Gastrocnemius medialis (tissue), 4 donors: ENCODE results near the gene HDGFL2. TPM values are rescaled to one million over a fixed set of nuclear protein-coding genes. Genes with fewer than 3 reads are reported as not detected.

Experiments used
- ATAC-seq, 2 donors: fragments of 150-250 bp; one replicate each; pipeline ENCODE4 v1.9.1; 2016
- DNase-seq, 2 donors: peaks; one replicate each; pipeline ENCODE4 v3.0.0-alpha.2; 2019
- H3K27ac ChIP-seq, 4 donors: fragments of 200-600 bp; sonication (generic); 1 replicate in 1 of 4; 2 replicates in 3 of 4; pipeline ENCODE4 v1.5.1; 2016 to 2018; ENCODE audit warnings: mild to moderate bottlenecking in 2 of 4, moderate library complexity in 1 of 4
- H3K27me3 ChIP-seq, 3 donors: fragments of 200-600 bp; sonication (generic) in 2 of 3; 1 replicate in 1 of 3; 2 replicates in 2 of 3; pipeline versions ENCODE4 v1.5.1 to v1.6.0; 2016 to 2019; ENCODE audit warnings: mild to moderate bottlenecking in 1 of 3, moderate library complexity in 1 of 3
- H3K36me3 ChIP-seq, 2 donors: fragments of 200-600 bp; sonication (generic) in 1 of 2; one replicate each; pipeline ENCODE4 v1.5.1; 2017 to 2018
- H3K4me1 ChIP-seq, 2 donors: fragments of 200-600 bp; sonication (generic) in 1 of 2; one replicate each; pipeline ENCODE4 v1.5.1; 2016 to 2017; ENCODE audit warnings: mild to moderate bottlenecking in 2 of 2
- H3K4me3 ChIP-seq, 4 donors: fragments of 200-600 bp; sonication (generic) in 3 of 4; 1 replicate in 1 of 4; 2 replicates in 3 of 4; pipeline ENCODE4 v1.5.1; 2016 to 2019; ENCODE audit warnings: mild to moderate bottlenecking in 2 of 4
- H3K9me3 ChIP-seq, 3 donors: fragments of 200-600 bp; sonication (generic) in 2 of 3; 1 replicate in 1 of 3; 2 replicates in 2 of 3; pipeline ENCODE4 v1.5.1; 2016 to 2019
- POLR2A ChIP-seq, 2 donors: fragments of 450-650 bp; IDR thresholded peaks; one replicate each; pipeline ENCODE4 v1.6.1; 2017; ENCODE audit warnings: antibody characterized with exemption in 2 of 2, mild to moderate bottlenecking in 2 of 2, moderate library complexity in 2 of 2
- in situ Hi-C, 4 donors: fragments of 200-750 bp; cut with MboI; loops; one replicate each; pipeline versions ENCODE4 v1.15.0 to v1.8.0; 2017; ENCODE audit warnings: low sequenced_read_pairs in 4 of 4
- intact Hi-C: fragments of 100-400 bp; cut with DNase I; formaldehyde crosslinking; loops from one replicate; pipeline ENCODE4 v1.15.1; 2023; ENCODE audit warnings: low total_unique reads
- total RNA-seq, 4 donors: library from RNA; depleted of rRNA; stranded (reverse); fragments of >200 nt; gene quantifications; one replicate each; pipeline versions ENCODE4 v1.1.0 to v1.2.3, GENCODE V29; 2016
- TF ChIP-seq, protein P1 (sequence below), 5 experiments: fragments of 450-650 bp in 3 of 5; fragments of 200-600 bp in 2 of 5; sonication (generic) in 2 of 5; IDR thresholded peaks in 4 of 5; conservative IDR thresholded peaks in 1 of 5; 1 replicate in 4 of 5; 2 replicates in 1 of 5; pipeline ENCODE4 v1.5.1; 2016 to 2019; ENCODE audit warnings: antibody characterized with exemption in 5 of 5, mild to moderate bottlenecking in 3 of 5, moderate library complexity in 3 of 5

HDGFL2 gene
- total RNA-seq, 4 donors from 2014 or later: 46.5 to 83.2 (median 56.1) TPM

DNA sequence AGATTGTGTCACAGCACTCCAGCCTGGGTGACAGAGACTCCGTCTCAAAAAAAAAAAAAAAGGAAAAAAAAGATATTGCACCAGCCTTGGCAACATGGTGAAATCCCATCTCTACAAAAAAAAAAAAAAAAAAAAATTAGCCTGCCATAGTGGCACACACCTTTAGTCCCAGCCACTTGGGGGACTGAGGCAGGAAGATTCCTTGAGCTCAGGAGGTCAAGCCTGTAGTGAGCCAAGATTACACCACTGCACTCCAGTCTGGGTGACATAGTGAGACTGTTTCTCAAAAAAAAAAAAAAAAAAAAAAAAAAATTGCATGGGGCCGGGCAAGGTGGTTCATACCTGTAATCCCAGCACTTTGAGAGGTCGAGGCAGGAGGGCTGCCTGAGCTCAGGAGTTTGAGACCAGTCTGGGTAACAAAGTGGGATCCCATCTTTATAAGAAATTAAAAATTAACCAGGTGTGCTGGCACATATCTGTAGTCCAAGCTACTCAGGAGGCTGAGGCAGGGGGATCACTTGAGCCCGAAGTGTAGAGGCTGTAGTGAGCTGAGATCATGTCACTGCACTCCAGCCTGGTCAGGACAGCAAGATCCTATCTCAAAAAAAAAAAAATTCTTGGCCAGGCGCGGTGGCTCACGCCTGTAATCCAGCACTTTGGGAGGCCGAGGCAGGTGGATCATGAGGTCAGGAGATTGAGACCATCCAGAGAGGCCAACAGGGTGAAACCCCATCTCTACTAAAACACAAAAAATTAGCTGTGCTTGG, 7.1 kb upstream of the HDGFL2 start:
- DNase-seq: no peak
- in situ Hi-C loops: no loop called here
- no peak for ATAC-seq

DNA sequence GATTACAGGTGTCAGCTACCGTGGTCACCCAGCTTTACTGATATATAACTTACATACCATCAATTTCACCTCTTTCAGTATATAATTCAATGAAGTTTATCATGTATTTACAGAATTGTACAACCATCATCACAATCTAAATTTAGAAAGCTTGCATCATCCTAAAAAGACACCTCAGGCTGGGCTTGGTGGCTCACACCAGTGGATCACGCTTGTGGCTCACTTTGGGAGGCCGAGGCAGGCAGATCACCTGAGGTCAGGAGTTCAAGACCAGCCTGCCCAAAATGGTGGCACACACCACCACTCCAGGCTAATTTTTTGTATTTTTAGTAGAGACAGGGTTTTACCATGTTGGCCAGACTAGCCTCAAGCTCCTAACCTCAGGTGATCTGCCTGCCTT, 4.3 kb upstream of the HDGFL2 start:
- Histone ChIP-seq H3K27me3 (no peaks in the 10 kb centered on the region), H3K4me1 (peaks cover 8% of the 10 kb centered on the region in 2 donors), H3K4me3 (no peak overlapping the region), H3K36me3 (no peaks in the 10 kb centered on the region), H3K27ac (no peak overlapping the region), H3K9me3 (no peaks in the 10 kb centered on the region)
- in situ Hi-C loops (no loop called here), intact Hi-C loops (no loop called here)
- no peak for ATAC-seq
- no peak for DNase-seq
- TF ChIP-seq, protein P1, sequence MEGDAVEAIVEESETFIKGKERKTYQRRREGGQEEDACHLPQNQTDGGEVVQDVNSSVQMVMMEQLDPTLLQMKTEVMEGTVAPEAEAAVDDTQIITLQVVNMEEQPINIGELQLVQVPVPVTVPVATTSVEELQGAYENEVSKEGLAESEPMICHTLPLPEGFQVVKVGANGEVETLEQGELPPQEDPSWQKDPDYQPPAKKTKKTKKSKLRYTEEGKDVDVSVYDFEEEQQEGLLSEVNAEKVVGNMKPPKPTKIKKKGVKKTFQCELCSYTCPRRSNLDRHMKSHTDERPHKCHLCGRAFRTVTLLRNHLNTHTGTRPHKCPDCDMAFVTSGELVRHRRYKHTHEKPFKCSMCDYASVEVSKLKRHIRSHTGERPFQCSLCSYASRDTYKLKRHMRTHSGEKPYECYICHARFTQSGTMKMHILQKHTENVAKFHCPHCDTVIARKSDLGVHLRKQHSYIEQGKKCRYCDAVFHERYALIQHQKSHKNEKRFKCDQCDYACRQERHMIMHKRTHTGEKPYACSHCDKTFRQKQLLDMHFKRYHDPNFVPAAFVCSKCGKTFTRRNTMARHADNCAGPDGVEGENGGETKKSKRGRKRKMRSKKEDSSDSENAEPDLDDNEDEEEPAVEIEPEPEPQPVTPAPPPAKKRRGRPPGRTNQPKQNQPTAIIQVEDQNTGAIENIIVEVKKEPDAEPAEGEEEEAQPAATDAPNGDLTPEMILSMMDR (IDR thresholded peaks at IDR 0.05 in 4 of 5, conservative IDR thresholded peaks at IDR 0.05 in 1 of 5): no peak
- TF ChIP-seq POLR2A (IDR thresholded peaks at IDR 0.05): no peak

More for the DNA sequence above, 7.1 kb upstream of the HDGFL2 start:
- H3K9me3 ChIP-seq: no peaks in the 10 kb centered on the region
- no peaks in the 10 kb centered on the region for H3K27me3 ChIP-seq
- H3K27ac ChIP-seq: no peak overlapping the region
- intact Hi-C loops: no loop called here
- H3K4me3 ChIP-seq: no peak overlapping the region
- no peaks in the 10 kb centered on the region for H3K4me1 ChIP-seq
- TF ChIP-seq, protein P1 (IDR thresholded peaks at IDR 0.05 in 4 of 5, conservative IDR thresholded peaks at IDR 0.05 in 1 of 5): no peak
- no peak for TF ChIP-seq POLR2A (IDR thresholded peaks at IDR 0.05)
- H3K36me3 ChIP-seq: no peaks in the 10 kb centered on the region

DNA sequence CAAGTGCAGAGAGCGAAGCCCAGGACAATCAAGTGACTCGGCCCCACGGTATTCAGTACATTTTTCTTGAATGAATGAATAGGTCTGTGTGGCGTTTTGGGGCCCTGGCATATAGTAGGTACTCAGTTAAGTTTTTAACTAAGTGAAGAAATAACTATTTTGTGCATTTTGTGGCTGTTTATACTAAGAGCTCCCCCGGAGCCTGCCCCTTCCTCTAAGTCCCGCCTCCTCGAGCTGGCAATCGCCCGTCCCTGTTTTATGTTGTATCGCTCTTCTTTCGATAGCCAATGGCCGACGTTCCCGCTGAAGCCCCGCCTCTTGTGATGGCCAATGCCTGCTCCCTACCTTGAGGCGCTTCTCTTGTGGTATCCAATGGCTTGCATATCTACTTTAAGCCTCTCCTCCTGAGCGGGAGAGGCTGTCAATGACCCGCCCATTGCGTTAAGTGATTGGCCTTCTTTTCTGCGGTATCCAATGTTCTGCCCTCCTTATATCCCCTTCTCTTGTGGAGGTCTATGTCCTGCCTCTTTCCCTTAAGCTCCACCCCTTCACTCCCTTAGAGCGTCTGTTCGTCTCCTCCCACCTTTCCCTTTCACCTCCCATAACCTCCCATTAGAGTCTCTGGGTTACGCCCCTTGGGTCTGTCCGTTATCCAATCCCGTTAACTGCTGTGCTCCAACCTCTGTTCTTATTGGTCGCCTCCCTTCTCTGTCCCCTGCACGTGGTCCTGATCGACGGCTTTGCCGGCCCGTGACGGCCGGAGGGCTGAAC, 509 bp upstream of the HDGFL2 start:
- intact Hi-C loops: loop anchor here (1.0 kb wide), 1 partner anchor 14 kb away; the partner anchor contains the start of gene UBXN6
- ATAC-seq: peak; percentile 96 to 97
- H3K36me3 ChIP-seq: no peaks in the 10 kb centered on the region
- peak; percentile 45 to 84 for TF ChIP-seq POLR2A (IDR thresholded peaks at IDR 0.05)
- TF ChIP-seq, protein P1 (IDR thresholded peaks at IDR 0.05 in 4 of 5, conservative IDR thresholded peaks at IDR 0.05 in 1 of 5): no peak
- DNase-seq: peak; percentile 99 to 100
- in situ Hi-C loops: no loop called here
- H3K27me3 ChIP-seq: no peaks in the 10 kb centered on the region
- peak overlapping the region; percentile 80 to 95 (median 90) for H3K27ac ChIP-seq
- no peaks in the 10 kb centered on the region for H3K9me3 ChIP-seq
- H3K4me3 ChIP-seq: peak overlapping the region; percentile 57 to 85 (median 76)
- H3K4me1 ChIP-seq: peaks cover 16 to 18% of the 10 kb centered on the region in 2 donors

DNA sequence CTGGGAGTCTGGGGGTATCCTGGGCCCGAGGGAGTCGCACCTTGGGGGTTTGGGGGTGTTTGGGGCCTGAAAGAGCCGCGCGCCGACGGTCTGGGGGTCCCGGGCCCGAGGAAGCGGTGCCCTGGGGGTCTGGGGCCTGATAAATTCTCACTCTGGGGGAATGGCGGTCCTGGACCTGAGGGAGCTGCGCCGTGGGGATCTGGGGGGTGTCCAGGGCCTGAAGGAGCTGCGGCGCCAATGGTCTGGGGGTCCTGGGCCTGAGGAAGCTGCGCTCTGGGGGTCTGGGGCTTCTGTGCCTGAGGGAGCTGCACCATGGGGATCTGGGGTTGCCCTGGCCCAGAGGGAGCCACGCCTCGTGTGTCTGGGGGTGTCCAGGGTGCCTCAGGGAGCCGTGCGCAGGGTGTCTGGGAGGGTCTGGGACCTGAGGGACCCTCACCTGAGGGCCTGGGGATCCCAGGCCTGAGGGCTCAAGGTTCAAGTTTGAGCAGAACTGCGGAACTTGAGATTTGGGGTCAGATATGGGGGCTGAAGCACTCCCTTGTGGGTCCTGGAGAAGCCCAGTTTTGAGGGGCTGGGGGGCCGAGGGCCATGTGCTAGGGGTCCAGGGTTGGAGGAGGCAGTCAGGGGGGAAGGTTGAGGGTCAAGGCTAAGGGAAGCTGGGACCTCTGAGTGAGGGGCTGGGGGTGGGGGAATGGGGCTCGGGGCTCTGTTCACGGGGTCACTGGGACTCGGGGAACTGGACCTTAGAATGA, 1.1 kb downstream of the HDGFL2 start:
- ATAC-seq (no peak), DNase-seq (no peak)
- Histone ChIP-seq H3K27ac (peak overlapping the region; percentile 72 to 95 (median 78)), H3K36me3 (peaks cover 0 to 12% of the 10 kb centered on the region in 2 donors), H3K4me1 (peaks cover 16 to 18% of the 10 kb centered on the region in 2 donors), H3K9me3 (no peaks in the 10 kb centered on the region), H3K27me3 (no peaks in the 10 kb centered on the region), H3K4me3 (peak overlapping the region; percentile 68 to 85 (median 77))
- TF ChIP-seq, protein P1 (IDR thresholded peaks at IDR 0.05 in 4 of 5, conservative IDR thresholded peaks at IDR 0.05 in 1 of 5): no peak
- intact Hi-C loops: no loop called here
- in situ Hi-C loops: no loop called here
